Neutrophil (primary cell): ENCODE measurements around the gene RRP12.

Experiments
- H3K27ac ChIP-seq: fragments of 200-600 bp; sonication (generic); 2 replicates; pipeline ENCODE4 v1.5.1; 2016; ENCODE audit warnings: mild to moderate bottlenecking, moderate library complexity
- H3K27me3 ChIP-seq: fragments of 200-600 bp; sonication (generic); 2 replicates; pipeline ENCODE4 v1.6.0; 2016; ENCODE audit warnings: mild to moderate bottlenecking
- H3K36me3 ChIP-seq: fragments of 200-600 bp; sonication (generic); 2 replicates; pipeline ENCODE4 v1.5.1; 2017
- H3K4me1 ChIP-seq, 2 experiments: fragments of 200-600 bp in 1 of 2; sonication (generic) in 1 of 2; 1 replicate in 1 of 2; 2 replicates in 1 of 2; pipeline versions ENCODE4 v1.5.1 to v1.6.1; 2013 to 2016; ENCODE audit warnings: low read depth in 1 of 2, low read length in 1 of 2, mild to moderate bottlenecking in 1 of 2, moderate library complexity in 1 of 2; ENCODE audit not compliant: control insufficient read depth in 1 of 2, insufficient read depth in 1 of 2
- H3K4me3 ChIP-seq, 2 experiments: fragments of 200-600 bp in 1 of 2; sonication (generic) in 1 of 2; 1 replicate in 1 of 2; 2 replicates in 1 of 2; pipeline ENCODE4 v1.5.1; 2013 to 2016; ENCODE audit warnings: low read depth in 1 of 2, low read length in 1 of 2, mild to moderate bottlenecking in 1 of 2, moderate library complexity in 1 of 2
- H3K9me3 ChIP-seq: fragments of 200-600 bp; sonication (generic); 2 replicates; pipeline ENCODE4 v1.5.1; 2016
- CTCF ChIP-seq: fragments of 200-600 bp; sonication (generic); IDR thresholded peaks from 2 replicates; pipeline ENCODE4 v1.5.1; 2016; ENCODE audit warnings: antibody characterized with exemption

The RRP12 gene

GRCh38 chr10:97321804-97322190 lies 79.3 kb downstream of the RRP12 start:
- Histone ChIP-seq H3K4me1 (peaks cover 64 to 65% of the 10 kb centered on the region in 2 experiments), H3K27me3 (no peaks in the 10 kb centered on the region), H3K9me3 (no peaks in the 10 kb centered on the region), H3K4me3 (peak overlapping the region; percentile 94 to 99), H3K27ac (peak overlapping the region; percentile 100), H3K36me3 (peaks cover 45% of the 10 kb centered on the region)
- TF ChIP-seq CTCF = no peak

- Histone ChIP-seq H3K9me3 (no peaks in the 10 kb centered on the region), H3K36me3 (peaks cover 39% of the 10 kb centered on the region), H3K4me1 (peaks cover 64 to 65% of the 10 kb centered on the region in 2 experiments), H3K27me3 (no peaks in the 10 kb centered on the region), H3K27ac (peak overlapping the region; percentile 100), H3K4me3 (peak overlapping the region; percentile 94 to 99)
- no peak for TF ChIP-seq CTCF
Observed at GRCh38 chr10:97321032-97321803, 79.9 kb downstream of the RRP12 start.

GRCh38 chr10:97320480-97321031 lies 80.6 kb downstream of the RRP12 start:
- Histone ChIP-seq H3K27me3 (no peaks in the 10 kb centered on the region), H3K4me3 (peak overlapping the region; percentile 94 to 99), H3K27ac (peak overlapping the region; percentile 100)

GRCh38 chr10:97319671-97320479 lies 81.3 kb downstream of the RRP12 start:
- H3K9me3 ChIP-seq = no peaks in the 10 kb centered on the region
- no peaks in the 10 kb centered on the region for H3K27me3 ChIP-seq
- H3K36me3 ChIP-seq = peaks cover 27% of the 10 kb centered on the region
- peak overlapping the region; percentile 94 to 99 for H3K4me3 ChIP-seq
- H3K27ac ChIP-seq = peak overlapping the region; percentile 100
- H3K4me1 ChIP-seq = peaks cover 64 to 65% of the 10 kb centered on the region in 2 experiments
- TF ChIP-seq CTCF = peak; percentile 47

More at GRCh38 chr10:97320480-97321031, 80.6 kb downstream of the RRP12 start:
- TF ChIP-seq CTCF = no peak
- H3K36me3 ChIP-seq = peaks cover 33% of the 10 kb centered on the region
- no peaks in the 10 kb centered on the region for H3K9me3 ChIP-seq
- H3K4me1 ChIP-seq = peaks cover 64 to 65% of the 10 kb centered on the region in 2 experiments

- Histone ChIP-seq H3K27me3 (no peaks in the 10 kb centered on the region), H3K27ac (peak within 1 kb of the TSS; percentile 100), H3K4me1 (peaks cover 66 to 67% of the 10 kb centered on the region in 2 experiments), H3K4me3 (peak within 1 kb of the TSS; percentile 94 to 99), H3K36me3 (peaks cover 21% of the 10 kb centered on the region), H3K9me3 (no peaks in the 10 kb centered on the region)
- peak; percentile 45 for TF ChIP-seq CTCF
Observed at GRCh38 chr10:97318772-97319651, 82.1 kb downstream of the RRP12 start, which contains the start of gene FRAT1. FRAT1 (plus strand) TSS chr10:97319271; CDS start chr10:97319454, 183 bp downstream.
